ENCODE measurements around the gene WDR35.

DNA sequence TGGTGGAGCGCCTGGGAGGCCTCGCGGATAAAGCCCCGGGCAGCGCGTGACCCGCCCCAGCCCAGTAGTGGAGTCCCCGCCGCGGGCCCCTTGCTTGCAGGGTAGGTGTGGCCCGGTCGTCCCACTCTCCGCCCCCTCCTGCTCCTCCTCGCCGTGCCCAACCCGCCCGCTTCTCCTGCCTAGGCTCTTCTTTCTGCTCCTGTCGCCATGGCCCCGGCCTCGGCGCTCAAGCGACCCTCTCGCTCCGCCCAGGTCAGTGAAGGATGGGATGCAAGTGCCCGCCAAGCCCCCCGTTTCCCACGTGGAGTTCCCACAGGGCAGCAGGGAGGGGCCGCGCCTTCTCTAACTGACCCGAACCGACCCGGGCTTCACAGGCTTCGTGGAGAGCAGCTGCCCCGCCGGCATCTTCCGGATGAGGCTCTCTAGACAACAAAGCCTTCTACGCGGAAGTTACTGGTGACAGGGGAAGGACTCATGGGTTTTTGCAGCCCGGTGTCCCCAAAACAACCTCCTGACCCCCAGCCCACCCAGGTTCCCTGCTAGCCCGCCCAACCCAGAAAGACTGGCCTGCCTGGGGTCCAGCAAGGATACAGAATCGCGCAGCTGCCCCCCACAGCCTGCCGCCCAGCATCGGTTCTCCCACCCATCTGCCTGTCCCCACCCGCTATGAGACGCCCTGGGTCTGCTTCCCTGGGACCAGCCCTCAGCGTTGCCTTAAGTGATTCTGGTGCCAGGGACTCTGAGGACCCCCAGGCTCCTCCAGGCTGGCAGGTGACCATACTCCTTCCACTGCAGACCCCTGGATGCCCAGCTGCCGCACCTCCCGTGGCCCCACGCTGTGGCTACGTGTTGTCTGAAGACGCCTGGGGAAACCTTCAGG lies 121.0 kb downstream of the WDR35 start:
- TF ChIP-seq, protein P1, sequence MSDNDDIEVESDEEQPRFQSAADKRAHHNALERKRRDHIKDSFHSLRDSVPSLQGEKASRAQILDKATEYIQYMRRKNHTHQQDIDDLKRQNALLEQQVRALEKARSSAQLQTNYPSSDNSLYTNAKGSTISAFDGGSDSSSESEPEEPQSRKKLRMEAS (IDR thresholded peaks at IDR 0.05; ENCODE audit: low read depth, low read length), result no peak
- TF ChIP-seq MYC (IDR thresholded peaks at IDR 0.05; ENCODE audit: insufficient read depth, insufficient read length, insufficient replicate concordance, low read length, severe bottlenecking) (no peak), EZH2 (IDR thresholded peaks at IDR 0.05; ENCODE audit: borderline replicate concordance, control insufficient read depth, low read depth, low read length) (no peak), EP300 (IDR thresholded peaks at IDR 0.05; ENCODE audit: borderline replicate concordance in 1 of 2, control insufficient read depth in 1 of 2, low read depth in 2 of 2, low read length in 2 of 2) (no peak), SMC3 (IDR thresholded peaks at IDR 0.05; ENCODE audit: borderline replicate concordance, low read length) (no peak), POLR2A (IDR thresholded peaks at IDR 0.05; ENCODE audit: low read depth, low read length) (peak; percentile 55), EGR1 (IDR thresholded peaks at IDR 0.05; ENCODE audit: borderline replicate concordance in 1 of 2, low read depth in 2 of 2, low read length in 2 of 2) (peak in 1 of 2 experiments; percentile 38; a peak in 1 of 3 replicates), CBX3 (IDR thresholded peaks at IDR 0.05; ENCODE audit: borderline replicate concordance, low read depth) (no peak), RELA (IDR thresholded peaks at IDR 0.05; ENCODE audit: borderline replicate concordance, partially characterized antibody) (no peak), CEBPB (IDR thresholded peaks at IDR 0.05; ENCODE audit: borderline replicate concordance in 1 of 2, low read depth in 2 of 2, low read length in 2 of 2) (no peak)
- TF ChIP-seq, protein P2, sequence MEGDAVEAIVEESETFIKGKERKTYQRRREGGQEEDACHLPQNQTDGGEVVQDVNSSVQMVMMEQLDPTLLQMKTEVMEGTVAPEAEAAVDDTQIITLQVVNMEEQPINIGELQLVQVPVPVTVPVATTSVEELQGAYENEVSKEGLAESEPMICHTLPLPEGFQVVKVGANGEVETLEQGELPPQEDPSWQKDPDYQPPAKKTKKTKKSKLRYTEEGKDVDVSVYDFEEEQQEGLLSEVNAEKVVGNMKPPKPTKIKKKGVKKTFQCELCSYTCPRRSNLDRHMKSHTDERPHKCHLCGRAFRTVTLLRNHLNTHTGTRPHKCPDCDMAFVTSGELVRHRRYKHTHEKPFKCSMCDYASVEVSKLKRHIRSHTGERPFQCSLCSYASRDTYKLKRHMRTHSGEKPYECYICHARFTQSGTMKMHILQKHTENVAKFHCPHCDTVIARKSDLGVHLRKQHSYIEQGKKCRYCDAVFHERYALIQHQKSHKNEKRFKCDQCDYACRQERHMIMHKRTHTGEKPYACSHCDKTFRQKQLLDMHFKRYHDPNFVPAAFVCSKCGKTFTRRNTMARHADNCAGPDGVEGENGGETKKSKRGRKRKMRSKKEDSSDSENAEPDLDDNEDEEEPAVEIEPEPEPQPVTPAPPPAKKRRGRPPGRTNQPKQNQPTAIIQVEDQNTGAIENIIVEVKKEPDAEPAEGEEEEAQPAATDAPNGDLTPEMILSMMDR (IDR thresholded peaks at IDR 0.05 in 2 of 3, conservative IDR thresholded peaks at IDR 0.05 in 1 of 3; ENCODE audit: control insufficient read depth in 2 of 3, extremely low read depth in 1 of 3, insufficient read depth in 1 of 3, low read depth in 3 of 3, low read length in 3 of 3), result no peak
- TF ChIP-seq, protein P3, sequence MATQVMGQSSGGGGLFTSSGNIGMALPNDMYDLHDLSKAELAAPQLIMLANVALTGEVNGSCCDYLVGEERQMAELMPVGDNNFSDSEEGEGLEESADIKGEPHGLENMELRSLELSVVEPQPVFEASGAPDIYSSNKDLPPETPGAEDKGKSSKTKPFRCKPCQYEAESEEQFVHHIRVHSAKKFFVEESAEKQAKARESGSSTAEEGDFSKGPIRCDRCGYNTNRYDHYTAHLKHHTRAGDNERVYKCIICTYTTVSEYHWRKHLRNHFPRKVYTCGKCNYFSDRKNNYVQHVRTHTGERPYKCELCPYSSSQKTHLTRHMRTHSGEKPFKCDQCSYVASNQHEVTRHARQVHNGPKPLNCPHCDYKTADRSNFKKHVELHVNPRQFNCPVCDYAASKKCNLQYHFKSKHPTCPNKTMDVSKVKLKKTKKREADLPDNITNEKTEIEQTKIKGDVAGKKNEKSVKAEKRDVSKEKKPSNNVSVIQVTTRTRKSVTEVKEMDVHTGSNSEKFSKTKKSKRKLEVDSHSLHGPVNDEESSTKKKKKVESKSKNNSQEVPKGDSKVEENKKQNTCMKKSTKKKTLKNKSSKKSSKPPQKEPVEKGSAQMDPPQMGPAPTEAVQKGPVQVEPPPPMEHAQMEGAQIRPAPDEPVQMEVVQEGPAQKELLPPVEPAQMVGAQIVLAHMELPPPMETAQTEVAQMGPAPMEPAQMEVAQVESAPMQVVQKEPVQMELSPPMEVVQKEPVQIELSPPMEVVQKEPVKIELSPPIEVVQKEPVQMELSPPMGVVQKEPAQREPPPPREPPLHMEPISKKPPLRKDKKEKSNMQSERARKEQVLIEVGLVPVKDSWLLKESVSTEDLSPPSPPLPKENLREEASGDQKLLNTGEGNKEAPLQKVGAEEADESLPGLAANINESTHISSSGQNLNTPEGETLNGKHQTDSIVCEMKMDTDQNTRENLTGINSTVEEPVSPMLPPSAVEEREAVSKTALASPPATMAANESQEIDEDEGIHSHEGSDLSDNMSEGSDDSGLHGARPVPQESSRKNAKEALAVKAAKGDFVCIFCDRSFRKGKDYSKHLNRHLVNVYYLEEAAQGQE (IDR thresholded peaks at IDR 0.05; ENCODE audit: low read depth, low read length), result no peak

Data from GM12878 (cell line).